GM13977 (cell line): ENCODE measurements around the gene FAM174B.

Experiments
- DNase-seq: peaks from one replicate; pipeline ENCODE4 v3.0.0; 2012; ENCODE audit warnings: low spot score
- in situ Hi-C: fragments of 300-500 bp; cut with MboI; formaldehyde crosslinking; loops from one replicate; pipeline ENCODE4 v1.12.0; 2022; ENCODE audit warnings: low sequenced_read_pairs, low pct_unique_long_range_greater_than_20kb, mixed read lengths, inconsistent platforms; ENCODE audit not compliant: unreplicated experiment
- TF ChIP-seq, protein P1 (sequence below): IDR thresholded peaks from 2 replicates; pipeline ENCODE4 v1.5.1; 2012; ENCODE audit warnings: mild to moderate bottlenecking, control low read depth; ENCODE audit not compliant: insufficient read depth; ENCODE audit errors: extremely low read depth, missing control alignments

Gene FAM174B

DNA sequence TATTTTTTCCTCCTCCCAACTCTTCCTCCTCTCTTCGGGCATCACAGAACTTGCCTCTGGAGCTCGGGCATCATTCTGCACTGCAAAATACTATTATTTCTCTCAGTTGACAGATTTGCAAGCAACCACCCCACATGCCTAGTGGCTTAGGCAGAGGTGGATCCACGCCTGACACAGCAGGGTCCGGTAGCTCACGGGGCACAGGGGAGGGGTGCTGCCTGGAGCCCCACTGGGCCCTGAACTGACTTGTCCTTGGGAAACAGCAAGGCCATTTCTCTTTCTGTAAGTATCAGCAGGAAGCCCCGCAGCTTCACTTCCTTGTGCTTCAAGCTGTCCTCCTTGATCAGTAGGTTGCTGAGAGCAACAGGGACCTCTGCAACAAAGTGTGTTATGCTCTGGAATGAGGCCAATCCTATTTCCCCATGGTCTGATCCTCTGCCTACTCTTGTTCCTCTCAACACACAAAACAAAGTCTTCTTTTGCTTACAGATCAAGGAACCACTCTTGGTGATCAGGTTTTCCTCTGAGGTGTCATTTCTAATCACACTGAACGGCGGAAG lies 69.1 kb downstream of the FAM174B start:
- no peak for DNase-seq
- in situ Hi-C loops = no loop called here
- TF ChIP-seq, protein P1, sequence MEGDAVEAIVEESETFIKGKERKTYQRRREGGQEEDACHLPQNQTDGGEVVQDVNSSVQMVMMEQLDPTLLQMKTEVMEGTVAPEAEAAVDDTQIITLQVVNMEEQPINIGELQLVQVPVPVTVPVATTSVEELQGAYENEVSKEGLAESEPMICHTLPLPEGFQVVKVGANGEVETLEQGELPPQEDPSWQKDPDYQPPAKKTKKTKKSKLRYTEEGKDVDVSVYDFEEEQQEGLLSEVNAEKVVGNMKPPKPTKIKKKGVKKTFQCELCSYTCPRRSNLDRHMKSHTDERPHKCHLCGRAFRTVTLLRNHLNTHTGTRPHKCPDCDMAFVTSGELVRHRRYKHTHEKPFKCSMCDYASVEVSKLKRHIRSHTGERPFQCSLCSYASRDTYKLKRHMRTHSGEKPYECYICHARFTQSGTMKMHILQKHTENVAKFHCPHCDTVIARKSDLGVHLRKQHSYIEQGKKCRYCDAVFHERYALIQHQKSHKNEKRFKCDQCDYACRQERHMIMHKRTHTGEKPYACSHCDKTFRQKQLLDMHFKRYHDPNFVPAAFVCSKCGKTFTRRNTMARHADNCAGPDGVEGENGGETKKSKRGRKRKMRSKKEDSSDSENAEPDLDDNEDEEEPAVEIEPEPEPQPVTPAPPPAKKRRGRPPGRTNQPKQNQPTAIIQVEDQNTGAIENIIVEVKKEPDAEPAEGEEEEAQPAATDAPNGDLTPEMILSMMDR = no peak

DNA sequence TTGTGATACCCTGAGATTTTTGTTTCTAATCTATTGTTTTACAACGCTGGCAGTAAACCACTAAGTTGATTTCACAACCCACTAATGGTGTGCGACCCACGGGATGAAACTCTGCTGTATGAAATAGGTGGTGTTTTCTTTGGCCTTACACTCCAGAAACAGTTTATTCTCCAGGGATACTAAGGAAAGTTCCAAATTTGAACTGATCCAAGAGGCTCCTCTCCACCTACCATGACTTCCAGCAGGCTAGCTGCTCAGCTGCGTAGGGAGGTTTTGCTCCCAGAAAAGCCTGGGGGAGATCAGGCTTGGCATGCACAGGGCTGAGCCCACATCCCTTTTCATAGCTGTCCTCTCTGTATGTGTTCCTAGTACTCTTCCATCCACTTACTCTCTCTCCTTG lies 71.5 kb downstream of the FAM174B start:
- in situ Hi-C loops = no loop called here
- no peak for DNase-seq
- TF ChIP-seq, protein P1 = no peak

DNA sequence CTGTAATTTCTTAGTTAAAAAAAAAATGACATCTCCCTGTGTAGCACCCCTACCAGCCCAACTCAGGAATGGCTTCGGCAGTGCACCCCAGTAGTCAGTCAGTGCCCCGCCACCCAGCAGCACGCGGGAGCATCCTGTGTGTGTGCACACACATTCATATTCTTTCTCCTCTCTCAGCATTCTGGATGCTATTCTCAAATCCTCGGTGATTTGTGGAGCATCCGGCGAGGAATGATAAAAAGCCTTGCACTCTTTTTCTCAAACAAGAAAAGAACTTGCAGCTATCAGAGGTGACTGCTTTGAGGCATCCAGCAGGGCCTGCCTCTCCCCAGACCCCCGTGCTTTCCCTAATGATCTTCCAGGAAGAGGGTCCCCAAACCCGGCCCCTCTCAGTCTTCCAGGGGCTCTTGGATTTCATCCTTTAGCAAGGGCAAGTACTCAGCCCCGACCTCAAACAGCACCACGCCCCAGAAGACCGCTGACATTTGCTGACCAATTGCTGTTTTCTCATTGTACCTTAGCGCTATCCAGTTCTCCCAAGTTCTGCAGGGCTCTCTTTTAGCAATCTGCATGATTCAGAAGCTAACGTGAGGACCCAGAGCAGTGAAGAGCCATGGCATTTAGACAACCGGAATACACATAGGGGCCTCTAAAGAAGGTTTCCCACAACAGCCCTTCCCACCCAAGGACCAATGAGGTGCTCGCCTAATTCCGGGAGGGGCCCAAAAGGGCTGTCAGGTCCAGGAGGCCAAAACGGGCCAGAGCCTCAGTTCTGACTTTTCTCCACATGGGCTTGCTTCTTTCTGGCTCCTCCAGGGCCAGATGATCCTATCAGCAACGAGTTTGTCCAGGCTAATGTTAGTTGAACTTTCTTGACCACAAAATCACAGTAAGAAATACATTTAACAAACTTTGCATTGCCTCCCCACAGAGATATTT lies 72.2 kb downstream of the FAM174B start:
- DNase-seq = no peak
- in situ Hi-C loops = no loop called here
- TF ChIP-seq, protein P1 = no peak

DNA sequence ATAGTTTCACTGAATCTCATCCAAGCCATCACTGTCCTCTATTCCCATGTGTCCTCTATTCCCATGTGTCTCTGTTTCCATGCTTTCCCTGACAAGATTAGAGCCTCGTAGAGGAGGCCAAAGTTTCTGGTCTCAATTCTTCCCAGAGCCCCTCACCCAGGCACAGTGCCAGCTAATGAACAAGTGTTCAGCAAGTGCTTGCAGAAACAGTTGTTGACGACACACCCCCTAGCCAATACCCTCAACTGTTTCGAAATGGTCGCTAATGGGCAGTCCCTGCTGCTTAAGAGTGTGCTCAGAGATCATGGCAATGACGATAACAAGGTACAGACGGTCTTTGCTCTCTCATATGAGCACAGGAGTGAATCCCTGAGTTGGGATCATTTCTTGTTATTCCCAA lies 73.4 kb downstream of the FAM174B start:
- in situ Hi-C loops = no loop called here
- TF ChIP-seq, protein P1 = no peak
- DNase-seq = no peak

DNA sequence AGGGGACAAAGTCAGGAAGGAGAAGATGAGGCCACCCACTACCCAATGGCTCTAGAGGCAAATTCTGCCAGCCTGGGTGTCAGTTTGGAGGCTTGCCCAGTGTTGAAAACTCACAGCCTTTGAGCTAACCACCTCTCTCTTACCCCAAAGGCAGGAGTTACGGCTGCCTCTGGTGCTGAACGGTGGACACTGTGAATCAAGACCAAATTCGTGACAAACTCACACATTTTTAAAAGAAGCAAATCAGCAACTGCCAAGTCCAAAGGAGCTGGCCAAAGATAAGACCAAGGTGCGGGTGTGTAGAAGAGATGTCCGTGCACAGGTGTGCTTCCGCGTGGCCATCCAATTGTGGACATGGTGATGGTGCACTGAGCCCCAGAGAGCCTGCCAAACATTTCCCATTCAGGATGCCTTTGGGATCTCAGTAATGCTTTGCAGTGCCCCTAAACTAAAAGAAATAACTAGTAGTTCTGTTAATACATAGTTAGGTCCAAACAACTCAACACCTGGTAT lies 74.6 kb downstream of the FAM174B start:
- TF ChIP-seq, protein P1 = no peak
- in situ Hi-C loops = no loop called here
- no peak for DNase-seq

DNA sequence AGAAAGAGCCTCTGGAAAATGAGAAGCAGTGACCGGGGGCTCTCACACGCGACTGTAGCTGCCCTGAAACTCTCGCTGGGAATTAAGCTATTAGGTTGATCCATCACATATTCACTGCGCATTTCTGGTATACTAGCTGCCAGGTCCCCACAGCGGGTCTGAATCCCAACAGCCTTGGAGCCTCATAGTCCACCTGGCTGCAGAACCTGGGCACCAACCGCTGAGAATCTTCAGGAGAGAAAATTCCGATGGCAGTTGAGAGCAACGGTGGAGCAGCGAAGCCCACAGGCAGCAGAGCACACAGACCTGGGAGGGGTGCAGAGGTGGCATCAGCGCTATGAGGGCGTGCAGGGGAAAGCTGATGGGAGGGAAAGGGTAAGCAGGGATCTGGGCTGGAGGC lies 75.1 kb downstream of the FAM174B start:
- in situ Hi-C loops = no loop called here
- TF ChIP-seq, protein P1 = no peak
- no peak for DNase-seq
